Left colon (tissue), 2 donors: ENCODE data around the gene TMEM134. TPM values are rescaled to one million over a fixed set of nuclear protein-coding genes. Genes with fewer than 3 reads are reported as not detected.

ENCODE experiments used
- ATAC-seq: fragments of 200-7000 bp; cut with Tn5 transposase; one replicate; pipeline ENCODE4 v1.9.1; 2020; ENCODE audit warnings: mild to moderate bottlenecking, moderate library complexity
- DNase-seq, 2 donors: peaks; one replicate each; pipeline ENCODE4 v3.0.0-alpha.2; 2020
- intact Hi-C, 2 donors: fragments of 100-400 bp; cut with DNase I in 1 of 2; cut with micrococcal nuclease in 1 of 2; formaldehyde crosslinking; loops; one replicate each; pipeline versions ENCODE4 v1.11.2 to v1.14.0; 2022; cut with DNase I, micrococcal nuclease
- total RNA-seq, 2 donors: library from RNA; stranded (reverse); fragmentation: NEBNext Ultra II Directional; extraction: Animal tissue kit (Norgen Biotek cat#: 25700); gene quantifications; one replicate each; pipeline ENCODE4 v1.2.1, GENCODE V29; 2021
- donor health status: DM: no; HTN: no; CAD: no.
- donor health status: DM: yes; HTN: yes; CAD: no.

TMEM134 gene
- total RNA-seq, 2 donors from 2014 or later, result 63.6 to 68.0 TPM

- no peak for DNase-seq
- intact Hi-C loops, result loop anchor here in 1 of 2 donors (10.0 kb wide), 1 partner anchor 108 kb away; the partner anchor contains the start of gene RAD9A
- ATAC-seq, result no peak
Measured at GRCh38 chr11:67502328-67502979, 33.4 kb upstream of the TMEM134 start.

- ATAC-seq, result no peak
- intact Hi-C loops, result loop anchor here in 1 of 2 donors (10.0 kb wide), 1 partner anchor 107 kb away; the partner anchor contains the start of gene RAD9A
- no peak for DNase-seq
Measured at GRCh38 chr11:67501854-67502253, 32.8 kb upstream of the TMEM134 start.

GRCh38 chr11:67500831-67501715 lies 32.0 kb upstream of the TMEM134 start:
- ATAC-seq (no peak), DNase-seq (no peak)
- intact Hi-C loops, result loop anchor here in 1 of 2 donors (10.0 kb wide), 1 partner anchor 106 kb away; the partner anchor contains the start of gene RAD9A

GRCh38 chr11:67500484-67500821 lies 31.4 kb upstream of the TMEM134 start:
- no peak for DNase-seq
- ATAC-seq, result no peak
- intact Hi-C loops, result loop anchor here in 1 of 2 donors (10.0 kb wide), 1 partner anchor 106 kb away; the partner anchor contains the start of gene RAD9A

GRCh38 chr11:67499808-67500483 lies 30.9 kb upstream of the TMEM134 start:
- DNase-seq (no peak), ATAC-seq (no peak)
- intact Hi-C loops, result loop anchor here in 1 of 2 donors (10.0 kb wide), 1 partner anchor 105 kb away; the partner anchor contains the start of gene RAD9A

- intact Hi-C loops, result no loop called here
- ATAC-seq, result no peak
- DNase-seq, result no peak
Measured at GRCh38 chr11:67498544-67498972, 29.5 kb upstream of the TMEM134 start.

- no peak for DNase-seq
- ATAC-seq, result no peak
- intact Hi-C loops, result no loop called here
Measured at GRCh38 chr11:67497656-67498291, 28.7 kb upstream of the TMEM134 start.

GRCh38 chr11:67496113-67496512 lies 27.1 kb upstream of the TMEM134 start:
- DNase-seq, result no peak
- no peak for ATAC-seq
- intact Hi-C loops, result no loop called here

- DNase-seq, result no peak
- intact Hi-C loops, result no loop called here
- ATAC-seq, result no peak
Measured at GRCh38 chr11:67495234-67496005, 26.4 kb upstream of the TMEM134 start.

- no peak for DNase-seq
- ATAC-seq, result no peak
- intact Hi-C loops, result no loop called here
Measured at GRCh38 chr11:67494371-67495233, 25.6 kb upstream of the TMEM134 start.

- no peak for ATAC-seq
- DNase-seq, result no peak
- intact Hi-C loops, result no loop called here
Measured at GRCh38 chr11:67493548-67494370, 24.7 kb upstream of the TMEM134 start.

GRCh38 chr11:67492801-67493547 lies 23.9 kb upstream of the TMEM134 start:
- no peak for DNase-seq
- intact Hi-C loops, result no loop called here
- no peak for ATAC-seq

GRCh38 chr11:67492069-67492727 lies 23.1 kb upstream of the TMEM134 start:
- no peak for DNase-seq
- no peak for ATAC-seq
- intact Hi-C loops, result no loop called here

GRCh38 chr11:67491276-67492068 lies 22.4 kb upstream of the TMEM134 start:
- DNase-seq (no peak), ATAC-seq (no peak)
- intact Hi-C loops, result no loop called here

- DNase-seq (no peak), ATAC-seq (no peak)
- intact Hi-C loops, result no loop called here
Measured at GRCh38 chr11:67490727-67491065, 21.6 kb upstream of the TMEM134 start.
